ENCODE data around the gene GLT1D1. TPM values are rescaled to one million over a fixed set of nuclear protein-coding genes. Genes with fewer than 3 reads are reported as not detected.

Gene GLT1D1
- total RNA-seq, 4 donors from 2014 or later = 0.26 to 3.6 (median 2.9) TPM; not detected in 1

- H3K9me3 ChIP-seq = no peaks in the 10 kb centered on the region
- no peak for TF ChIP-seq POLR2A (IDR thresholded peaks at IDR 0.05)
- TF ChIP-seq CTCF (IDR thresholded peaks at IDR 0.05) = no peak
- H3K4me3 ChIP-seq = no peak overlapping the region
- H3K4me1 ChIP-seq = no peaks in the 10 kb centered on the region
- no peaks in the 10 kb centered on the region for H3K36me3 ChIP-seq
- no peaks in the 10 kb centered on the region for H3K27me3 ChIP-seq
- intact Hi-C loops (cut with DNase I; ENCODE audit: low total_unique reads) = no loop called here
- no peak overlapping the region for H3K27ac ChIP-seq
- no peak for DNase-seq
Observed at GRCh38 chr12:129005829-129006228, 152.6 kb downstream of the GLT1D1 start.

GRCh38 chr12:129009833-129010622 lies 156.8 kb downstream of the GLT1D1 start:
- H3K36me3 ChIP-seq = no peaks in the 10 kb centered on the region
- H3K4me1 ChIP-seq = no peaks in the 10 kb centered on the region
- H3K4me3 ChIP-seq = no peak overlapping the region
- no peaks in the 10 kb centered on the region for H3K9me3 ChIP-seq
- no peak overlapping the region for H3K27ac ChIP-seq
- intact Hi-C loops (cut with DNase I; ENCODE audit: low total_unique reads) = no loop called here
- H3K27me3 ChIP-seq = no peaks in the 10 kb centered on the region
- no peak for DNase-seq
- TF ChIP-seq POLR2A (IDR thresholded peaks at IDR 0.05) (no peak), CTCF (IDR thresholded peaks at IDR 0.05) (no peak)

GRCh38 chr12:129016159-129016558 lies 162.9 kb downstream of the GLT1D1 start:
- Histone ChIP-seq H3K36me3 (no peaks in the 10 kb centered on the region), H3K27me3 (no peaks in the 10 kb centered on the region), H3K4me1 (no peaks in the 10 kb centered on the region), H3K9me3 (peaks cover 0 to 3% of the 10 kb centered on the region in 2 donors), H3K4me3 (no peak overlapping the region), H3K27ac (no peak overlapping the region)
- no peak for TF ChIP-seq POLR2A (IDR thresholded peaks at IDR 0.05)
- TF ChIP-seq CTCF (IDR thresholded peaks at IDR 0.05) = no peak
- DNase-seq = no peak
- intact Hi-C loops (cut with DNase I; ENCODE audit: low total_unique reads) = no loop called here

GRCh38 chr12:129025055-129025454 lies 171.8 kb downstream of the GLT1D1 start:
- Histone ChIP-seq H3K4me1 (no peaks in the 10 kb centered on the region), H3K36me3 (no peaks in the 10 kb centered on the region), H3K4me3 (no peak overlapping the region), H3K27me3 (no peaks in the 10 kb centered on the region), H3K9me3 (peaks cover 0 to 3% of the 10 kb centered on the region in 2 donors), H3K27ac (no peak overlapping the region)
- TF ChIP-seq POLR2A (IDR thresholded peaks at IDR 0.05) (no peak), CTCF (IDR thresholded peaks at IDR 0.05) (no peak)
- intact Hi-C loops (cut with DNase I; ENCODE audit: low total_unique reads) = no loop called here
- DNase-seq = no peak

- H3K27me3 ChIP-seq = no peaks in the 10 kb centered on the region
- no peak overlapping the region for H3K4me3 ChIP-seq
- DNase-seq = no peak
- no peaks in the 10 kb centered on the region for H3K36me3 ChIP-seq
- no peak for TF ChIP-seq CTCF (IDR thresholded peaks at IDR 0.05)
- TF ChIP-seq POLR2A (IDR thresholded peaks at IDR 0.05) = no peak
- H3K9me3 ChIP-seq = no peaks in the 10 kb centered on the region
- H3K4me1 ChIP-seq = no peaks in the 10 kb centered on the region
- intact Hi-C loops (cut with DNase I; ENCODE audit: low total_unique reads) = no loop called here
- no peak overlapping the region for H3K27ac ChIP-seq
Observed at GRCh38 chr12:129028844-129029243, 175.6 kb downstream of the GLT1D1 start.

Other genes with a start within 250 kb of the GLT1D1 start
- 10 to 100 TPM; 40.9 to 62.8 (median 52.1) TPM for gene SLC15A4, start 29.5 kb upstream of the GLT1D1 start, total RNA-seq

Measured in uterus (tissue), 4 donors.